NCI-H1105 (cell line): ENCODE data around the gene ZBTB8B.
"Not testable (repeated sequence)": the region's sequence is repeated elsewhere in the genome, so short reads cannot be mapped to it uniquely, and the experiment has no call there.

Experiments
- DNase-seq: peaks from one replicate; lab custom pipeline; 2025; lab: John Stamatoyannopoulos, UW

Gene ZBTB8B

GRCh38 chr1:32464716-32465577 is at the start of gene ZBTB8B:
TSS of gene ZBTB8B (plus strand) at chr1:32465072. CDS start at chr1:32470625, 5,553 bp downstream.
- DNase-seq: peak; percentile 97

- no peak for DNase-seq
These were observed 43.1 kb upstream of the ZBTB8B start for GRCh38 chr1:32421775-32422174.

GRCh38 chr1:32426489-32427255 is 38.2 kb upstream of the ZBTB8B start:
- DNase-seq: peak; percentile 38

- DNase-seq: no peak
These were observed 37.5 kb upstream of the ZBTB8B start for GRCh38 chr1:32427264-32427963.

- no peak for DNase-seq
These were observed 33.0 kb upstream of the ZBTB8B start for GRCh38 chr1:32431736-32432400.

- DNase-seq: no peak
These were observed 26.7 kb upstream of the ZBTB8B start for GRCh38 chr1:32438136-32438535.

- not testable (repeated sequence) for DNase-seq
These were observed 26.1 kb upstream of the ZBTB8B start for GRCh38 chr1:32438777-32439176.

- not testable (repeated sequence) for DNase-seq
These were observed 23.4 kb upstream of the ZBTB8B start for GRCh38 chr1:32441467-32441866.

GRCh38 chr1:32447469-32448185 is 17.2 kb upstream of the ZBTB8B start:
- DNase-seq: no peak

GRCh38 chr1:32448186-32448772 is 16.6 kb upstream of the ZBTB8B start:
- DNase-seq: peak; percentile 36

GRCh38 chr1:32448773-32449456 is 16.0 kb upstream of the ZBTB8B start:
- DNase-seq: no peak

- DNase-seq: not testable (repeated sequence)
These were observed 15.4 kb upstream of the ZBTB8B start for GRCh38 chr1:32449457-32449831.

- DNase-seq: peak; percentile 85
These were observed 10.1 kb upstream of the ZBTB8B start for GRCh38 chr1:32454726-32455125.

- no peak for DNase-seq
These were observed 8.9 kb upstream of the ZBTB8B start for GRCh38 chr1:32455958-32456357.

GRCh38 chr1:32458798-32459197 is 6.1 kb upstream of the ZBTB8B start:
- DNase-seq: not testable (repeated sequence)

- DNase-seq: not testable (repeated sequence)
These were observed 1.9 kb upstream of the ZBTB8B start for GRCh38 chr1:32462977-32463376.

- DNase-seq: peak; percentile 60
These were observed 619 bp upstream of the ZBTB8B start for GRCh38 chr1:32464191-32464715.

GRCh38 chr1:32465578-32465933 is 684 bp downstream of the ZBTB8B start:
- no peak for DNase-seq

GRCh38 chr1:32466761-32467160 is 1.9 kb downstream of the ZBTB8B start:
- no peak for DNase-seq

- no peak for DNase-seq
These were observed 3.9 kb downstream of the ZBTB8B start for GRCh38 chr1:32468791-32469190.
